Stimulated activated CD4-positive, alpha-beta T cell treated with anti-CD3 and anti-CD28 coated beads, TNF-alpha, amount 100 ng/mL, for 1 hour (primary cell): ENCODE data around the gene WASHC1.
A peak's percentile ranks its signal among the peaks of the same experiment; 100 is the strongest.
"Not testable (repeated sequence)": the region's sequence is repeated elsewhere in the genome, so short reads cannot be mapped to it uniquely, and the experiment has no call there.

Source experiments
- DNase-seq, 3 donors: peaks; one replicate each; pipeline ENCODE4 v3.0.0-alpha.2; 2020; ENCODE audit warnings: low read depth in 3 of 3, low spot score in 1 of 3

WASHC1 gene, protein sequence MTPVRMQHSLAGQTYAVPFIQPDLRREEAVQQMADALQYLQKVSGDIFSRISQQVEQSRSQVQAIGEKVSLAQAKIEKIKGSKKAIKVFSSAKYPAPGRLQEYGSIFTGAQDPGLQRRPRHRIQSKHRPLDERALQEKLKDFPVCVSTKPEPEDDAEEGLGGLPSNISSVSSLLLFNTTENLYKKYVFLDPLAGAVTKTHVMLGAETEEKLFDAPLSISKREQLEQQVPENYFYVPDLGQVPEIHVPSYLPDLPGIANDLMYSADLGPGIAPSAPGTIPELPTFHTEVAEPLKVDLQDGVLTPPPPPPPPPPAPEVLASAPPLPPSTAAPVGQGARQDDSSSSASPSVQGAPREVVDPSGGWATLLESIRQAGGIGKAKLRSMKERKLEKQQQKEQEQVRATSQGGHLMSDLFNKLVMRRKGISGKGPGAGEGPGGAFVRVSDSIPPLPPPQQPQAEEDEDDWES

DNA sequence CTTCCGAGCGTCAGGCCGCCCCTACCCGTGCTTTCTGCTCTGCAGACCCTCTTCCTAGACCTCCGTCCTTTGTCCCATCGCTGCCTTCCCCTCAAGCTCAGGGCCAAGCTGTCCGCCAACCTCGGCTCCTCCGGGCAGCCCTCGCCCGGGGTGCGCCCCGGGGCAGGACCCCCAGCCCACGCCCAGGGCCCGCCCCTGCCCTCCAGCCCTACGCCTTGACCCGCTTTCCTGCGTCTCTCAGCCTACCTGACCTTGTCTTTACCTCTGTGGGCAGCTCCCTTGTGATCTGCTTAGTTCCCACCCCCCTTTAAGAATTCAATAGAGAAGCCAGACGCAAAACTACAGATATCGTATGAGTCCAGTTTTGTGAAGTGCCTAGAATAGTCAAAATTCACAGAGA, at the start of gene WASHC1:
TSS of gene WASHC1 (minus strand) at position 101 of the 400 bp plus-strand sequence. CDS start 4,457 bp downstream, outside the sequence.
- not testable (repeated sequence) for DNase-seq

- DNase-seq: not testable (repeated sequence)
These were observed 49.1 kb upstream of the WASHC1 start for GRCh38 chr9:78333-78732.

DNA sequence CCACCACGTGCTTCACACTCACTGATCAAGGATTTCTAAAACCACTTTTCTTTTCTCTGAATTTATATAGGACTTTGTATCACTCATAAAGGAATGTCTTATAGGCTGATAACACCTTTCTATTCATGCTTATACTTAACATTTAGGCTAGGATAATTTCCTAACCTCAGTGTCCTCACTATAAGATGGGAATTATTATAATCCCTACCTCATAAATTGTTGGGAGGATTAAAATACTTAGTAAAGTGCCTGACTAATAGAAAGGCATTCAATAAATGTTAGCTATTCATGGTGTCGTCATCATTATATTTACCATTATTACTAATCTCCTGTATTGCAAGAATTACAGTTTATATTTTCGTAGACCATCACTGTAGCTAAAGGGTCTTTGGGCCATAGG, 47.1 kb upstream of the WASHC1 start:
- DNase-seq: not testable (repeated sequence)

GRCh38 chr9:73900-74525, 44.8 kb upstream of the WASHC1 start:
- DNase-seq: not testable (repeated sequence)

DNA sequence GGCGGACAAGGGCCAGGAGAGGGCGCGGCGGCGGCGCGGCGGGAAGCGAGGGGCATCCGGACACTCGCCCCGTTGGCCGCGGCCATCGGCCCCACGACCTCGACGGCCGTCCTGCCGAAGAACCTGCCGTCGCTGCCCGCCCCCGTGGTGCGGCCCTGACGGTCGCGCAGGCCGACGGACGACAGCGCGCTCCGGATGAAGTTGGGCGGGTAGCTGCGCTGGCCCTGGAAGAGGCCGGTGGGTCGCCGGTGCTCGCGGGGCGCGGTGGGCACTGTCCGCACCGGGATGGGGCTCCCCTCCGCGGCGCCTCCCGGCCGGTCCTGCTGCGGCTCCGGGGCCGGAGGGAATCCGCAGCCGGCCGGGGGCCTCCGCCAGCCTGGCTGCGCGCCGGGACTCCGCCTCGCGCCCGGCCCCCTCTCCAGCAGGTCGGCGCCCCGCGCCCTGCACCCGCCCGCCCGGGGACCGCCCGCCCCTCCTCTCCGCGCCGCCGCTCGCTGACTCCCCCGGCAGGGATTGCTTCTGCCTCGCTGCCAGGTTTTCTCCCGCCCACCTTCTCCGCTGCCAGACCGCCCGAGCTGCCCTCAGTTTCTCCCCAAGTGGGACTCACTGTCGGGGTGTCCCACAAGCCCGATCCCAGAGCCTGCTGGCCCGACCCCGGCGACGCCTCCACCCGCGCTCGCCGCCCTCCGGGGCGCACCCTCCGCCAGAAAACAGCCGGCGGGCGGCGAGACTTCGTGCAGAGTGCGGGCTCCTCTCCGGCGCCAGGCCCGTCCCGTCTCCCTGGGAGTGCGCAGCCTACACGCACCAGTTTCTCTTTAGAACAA, 44.0 kb upstream of the WASHC1 start:
- not testable (repeated sequence) for DNase-seq

- DNase-seq: peak in 1 of 3 donors; percentile 4
These were observed 33.9 kb upstream of the WASHC1 start for GRCh38 chr9:63031-63629.

GRCh38 chr9:52678-53077, 23.4 kb upstream of the WASHC1 start:
- DNase-seq: not testable (repeated sequence)

DNA sequence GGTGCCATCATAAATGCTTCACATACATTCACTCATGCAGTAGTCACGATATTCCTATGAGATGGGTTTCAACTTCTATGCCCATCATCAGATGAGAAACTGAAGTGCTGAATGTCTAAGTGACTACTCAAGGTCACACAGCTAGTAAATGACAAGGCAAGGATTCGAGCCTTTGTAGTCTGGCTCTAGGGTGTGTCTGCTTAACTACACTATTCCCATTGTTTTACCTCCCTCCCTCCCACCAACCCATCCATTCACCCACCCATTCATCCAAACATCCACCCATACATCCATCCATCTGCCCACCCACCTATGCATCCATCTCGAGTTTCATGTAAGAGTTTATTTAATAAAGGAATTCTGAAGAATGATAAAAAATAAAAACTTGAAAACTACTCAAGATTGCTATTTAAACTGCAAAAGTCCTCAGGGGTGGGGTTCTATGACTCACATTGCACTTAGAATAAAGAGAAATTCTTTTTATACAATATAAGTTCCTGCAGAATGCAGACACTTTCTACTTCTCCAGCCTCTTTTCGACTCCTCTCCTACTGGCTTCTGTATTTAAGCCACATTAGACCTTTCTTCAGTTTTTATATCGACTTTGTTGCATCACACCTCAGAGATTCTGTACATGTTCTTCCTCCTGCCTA, 19.1 kb upstream of the WASHC1 start:
- not testable (repeated sequence) for DNase-seq

DNA sequence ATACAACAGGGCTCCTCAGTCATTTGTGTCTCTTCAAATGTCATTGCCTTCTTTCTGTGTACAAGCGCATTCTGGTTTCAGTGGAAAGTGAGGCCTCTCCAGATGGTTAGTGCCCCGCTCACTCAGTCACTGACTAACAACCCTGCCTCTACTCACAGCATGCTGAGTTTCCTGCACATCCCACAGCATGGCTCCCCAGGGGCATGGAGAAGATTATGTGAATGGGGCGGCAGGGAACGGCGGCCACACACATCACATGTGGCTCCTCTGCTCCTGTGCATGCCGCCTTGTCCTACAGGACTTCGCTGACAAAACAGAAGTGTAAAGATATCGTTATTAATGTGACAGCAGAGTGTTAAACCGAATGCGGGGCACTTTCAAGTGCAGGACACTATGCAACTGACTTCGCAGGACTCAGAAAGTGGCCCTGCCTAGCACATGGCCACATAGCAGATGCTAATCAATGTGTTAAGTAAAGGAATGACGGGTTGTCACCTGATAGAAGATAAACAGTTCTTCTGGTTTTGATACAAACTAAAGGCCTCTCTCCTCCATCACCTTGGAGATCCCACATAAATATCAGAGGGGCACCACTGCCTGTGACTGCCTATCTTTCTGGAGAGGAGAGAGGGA, 17.5 kb upstream of the WASHC1 start:
- not testable (repeated sequence) for DNase-seq

GRCh38 chr9:46164-46563, 16.9 kb upstream of the WASHC1 start:
- DNase-seq: not testable (repeated sequence)

DNA sequence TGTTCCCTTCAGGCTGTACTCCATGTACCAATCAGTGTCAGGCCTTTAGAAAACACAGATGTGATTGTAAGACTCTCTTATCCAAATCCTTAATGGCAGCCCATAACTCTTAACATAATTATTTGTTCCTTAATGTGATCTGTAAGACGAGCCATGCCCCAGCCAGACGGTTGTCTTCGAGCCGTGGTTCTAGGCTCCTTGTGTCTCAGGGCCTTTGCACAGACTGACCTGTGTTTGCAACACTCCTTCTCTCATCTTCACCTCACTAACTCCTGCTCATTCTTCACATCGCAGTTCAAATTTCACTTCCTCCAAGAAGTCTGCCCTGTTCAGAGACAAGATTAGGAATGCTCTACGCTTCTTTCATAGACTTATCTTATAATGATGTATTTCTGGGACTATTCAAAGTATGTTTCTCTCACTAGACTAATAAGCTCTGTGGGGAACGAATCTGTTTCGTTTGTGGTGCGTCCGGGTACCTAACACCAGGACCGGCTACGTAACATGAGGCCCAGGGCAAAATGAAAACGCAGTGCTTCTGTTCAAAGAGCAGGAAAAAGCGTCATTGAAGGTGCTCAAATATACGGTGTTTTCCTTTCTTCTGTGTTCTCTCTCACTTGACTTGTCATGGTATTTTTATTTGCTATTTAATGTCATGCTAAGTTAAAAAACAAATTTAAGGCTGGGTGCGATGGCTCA, 16.1 kb upstream of the WASHC1 start:
- DNase-seq: not testable (repeated sequence)

GRCh38 chr9:44416-44815, 15.2 kb upstream of the WASHC1 start:
- DNase-seq: not testable (repeated sequence)

DNA sequence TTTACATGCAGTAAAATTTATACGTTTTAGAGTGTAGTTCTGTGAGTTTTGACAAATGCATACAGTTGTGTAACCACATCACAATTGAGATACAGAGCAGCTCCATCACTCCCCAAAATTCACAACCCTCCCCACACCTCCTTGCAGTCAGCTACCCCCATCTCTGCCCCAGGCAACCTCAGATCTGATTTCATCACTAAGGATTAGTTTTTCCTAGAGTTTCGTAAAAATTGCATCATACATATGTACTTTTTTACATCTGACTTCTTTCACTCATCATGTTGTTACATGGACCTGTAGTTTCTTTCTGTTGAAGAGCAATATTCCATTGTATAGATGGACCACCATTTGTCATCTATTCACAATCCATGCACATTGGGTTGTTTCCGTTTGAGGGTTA, 14.4 kb upstream of the WASHC1 start:
- DNase-seq: not testable (repeated sequence)

GRCh38 chr9:43116-43515, 13.9 kb upstream of the WASHC1 start:
- DNase-seq: not testable (repeated sequence)

DNA sequence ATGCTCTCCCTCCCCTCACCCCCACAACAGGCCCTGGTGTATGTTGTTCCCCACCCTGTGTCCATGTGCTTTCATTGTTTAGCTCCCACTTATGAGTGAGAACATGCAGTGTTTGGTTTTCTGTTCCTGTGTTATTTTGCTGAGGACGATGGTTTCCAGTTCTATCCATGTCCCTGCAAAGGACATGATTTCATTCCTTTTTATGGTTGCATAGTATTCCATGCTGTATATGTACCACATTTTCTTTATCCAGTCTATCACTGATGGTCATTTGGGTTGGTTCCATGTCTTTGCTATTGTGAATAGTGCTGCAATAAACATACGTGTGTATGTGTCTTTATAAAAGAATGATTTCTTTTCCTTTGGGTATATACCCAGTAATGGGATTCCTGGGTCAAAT, 12.6 kb upstream of the WASHC1 start:
- DNase-seq: not testable (repeated sequence)

DNA sequence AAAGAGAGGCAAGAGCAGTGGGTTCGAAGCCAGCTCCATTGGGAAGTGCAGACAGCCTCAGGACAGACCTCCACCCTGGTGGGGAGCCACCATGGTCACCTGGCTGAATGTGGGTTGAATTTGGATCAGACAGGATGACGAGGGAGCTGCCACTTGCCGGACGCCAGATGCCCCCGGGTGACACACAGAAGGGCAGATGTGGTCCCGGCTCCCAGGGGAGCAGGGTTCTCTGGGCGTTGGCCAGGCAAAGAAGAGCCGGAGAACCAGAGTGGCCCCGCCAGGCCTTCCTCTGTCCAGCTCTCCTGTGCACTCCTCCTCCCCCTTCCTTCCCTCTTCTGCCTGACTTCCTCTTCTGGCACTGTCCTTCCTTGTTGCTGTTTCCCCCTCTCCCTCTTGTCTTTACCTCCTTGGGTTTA, 12.0 kb upstream of the WASHC1 start:
- DNase-seq: not testable (repeated sequence)

GRCh38 chr9:32308-32707, 3.1 kb upstream of the WASHC1 start:
- not testable (repeated sequence) for DNase-seq

- not testable (repeated sequence) for DNase-seq
These were observed 481 bp downstream of the WASHC1 start for GRCh38 chr9:28775-29174.

GRCh38 chr9:21621-22020, 7.6 kb downstream of the WASHC1 start:
- not testable (repeated sequence) for DNase-seq
